ENCODE data around the gene NPR1. TPM values are rescaled to one million over a fixed set of nuclear protein-coding genes. Genes with fewer than 3 reads are reported as not detected.

The NPR1 gene
- total and polyA plus RNA-seq, 4 donors = 2.8 to 15.8 (median 8.7) TPM

- Histone ChIP-seq H3K36me3 (ENCODE audit: control insufficient read depth in 4 of 4, insufficient read depth in 3 of 4, low read depth in 1 of 4, low read length in 3 of 4) (peaks cover 10 to 32% (median 26%) of the 10 kb centered on the region in 4 donors), H3K27me3 (ENCODE audit: control insufficient read depth in 4 of 4, insufficient read depth in 4 of 4, low read length in 3 of 4) (no peaks in the 10 kb centered on the region), H3K9ac (ENCODE audit: low read depth in 1 of 2, low read length in 2 of 2) (no peak overlapping the region), H3K4me3 (ENCODE audit: low read depth in 1 of 3, low read length in 3 of 3) (no peak overlapping the region), H3K4me1 (ENCODE audit: control insufficient read depth in 4 of 4, insufficient read depth in 4 of 4, low read length in 3 of 4) (peaks cover 2 to 37% (median 24%) of the 10 kb centered on the region in 4 donors), H3K27ac (ENCODE audit: low read depth in 1 of 2, low read length in 2 of 2) (no peak overlapping the region), H3K9me3 (ENCODE audit: control insufficient read depth in 4 of 4, low read length in 3 of 4) (no peaks in the 10 kb centered on the region)
- TF ChIP-seq FOXA2 (IDR thresholded peaks at IDR 0.05) (no peak), ZBTB33 (IDR thresholded peaks at IDR 0.05) (no peak)
- 91% methylated on average over 5 of the region's 5 CpGs for WGBS
- DNase-seq (ENCODE audit: low spot score) = no peak
Observed at GRCh38 chr1:153646672-153647345, 31.7 kb upstream of the NPR1 start.

GRCh38 chr1:153647346-153647714, 31.2 kb upstream of the NPR1 start:
- peaks cover 0 to 36% (median 23%) of the 10 kb centered on the region in 4 donors for H3K4me1 ChIP-seq (ENCODE audit: control insufficient read depth in 4 of 4, insufficient read depth in 4 of 4, low read length in 3 of 4)
- peaks cover 8 to 27% (median 22%) of the 10 kb centered on the region in 4 donors for H3K36me3 ChIP-seq (ENCODE audit: control insufficient read depth in 4 of 4, insufficient read depth in 3 of 4, low read depth in 1 of 4, low read length in 3 of 4)
- H3K9ac ChIP-seq (ENCODE audit: low read depth in 1 of 2, low read length in 2 of 2) = no peak overlapping the region
- TF ChIP-seq NR2F2 (IDR thresholded peaks at IDR 0.05) = no peak
- no peaks in the 10 kb centered on the region for H3K27me3 ChIP-seq (ENCODE audit: control insufficient read depth in 4 of 4, insufficient read depth in 4 of 4, low read length in 3 of 4)
- no peak overlapping the region for H3K4me3 ChIP-seq (ENCODE audit: low read depth in 1 of 3, low read length in 3 of 3)
- no peaks in the 10 kb centered on the region for H3K9me3 ChIP-seq (ENCODE audit: control insufficient read depth in 4 of 4, low read length in 3 of 4)
- DNase-seq (ENCODE audit: low spot score) = no peak
- H3K27ac ChIP-seq (ENCODE audit: low read depth in 1 of 2, low read length in 2 of 2) = no peak overlapping the region
- 61% methylated on average over 2 of the region's 2 CpGs for WGBS

GRCh38 chr1:153648000-153648643, 30.4 kb upstream of the NPR1 start:
- H3K9me3 ChIP-seq (ENCODE audit: control insufficient read depth in 4 of 4, low read length in 3 of 4) = no peaks in the 10 kb centered on the region
- H3K4me3 ChIP-seq (ENCODE audit: low read depth in 1 of 3, low read length in 3 of 3) = no peak overlapping the region
- 92% methylated on average over 10 of the region's 10 CpGs for WGBS
- H3K27ac ChIP-seq (ENCODE audit: low read depth in 1 of 2, low read length in 2 of 2) = no peak overlapping the region
- peaks cover 0 to 33% (median 21%) of the 10 kb centered on the region in 4 donors for H3K4me1 ChIP-seq (ENCODE audit: control insufficient read depth in 4 of 4, insufficient read depth in 4 of 4, low read length in 3 of 4)
- DNase-seq (ENCODE audit: low spot score) = no peak
- TF ChIP-seq SP1 (IDR thresholded peaks at IDR 0.05) (no peak), ZBTB33 (IDR thresholded peaks at IDR 0.05) (no peak), RXRA (IDR thresholded peaks at IDR 0.05) (no peak), NR2F2 (IDR thresholded peaks at IDR 0.05) (no peak), GABPA (IDR thresholded peaks at IDR 0.05 in 1 of 2, conservative IDR thresholded peaks at IDR 0.05 in 1 of 2) (no peak), YY1 (IDR thresholded peaks at IDR 0.05) (no peak), REST (IDR thresholded peaks at IDR 0.05) (no peak), FOXA2 (IDR thresholded peaks at IDR 0.05) (no peak), JUND (IDR thresholded peaks at IDR 0.05) (no peak), RAD21 (IDR thresholded peaks at IDR 0.05) (no peak), MAX (IDR thresholded peaks at IDR 0.05) (no peak), FOXA1 (IDR thresholded peaks at IDR 0.05) (no peak), CTCF (IDR thresholded peaks at IDR 0.05; ENCODE audit: low read depth, low read length, missing input control) (no peak), HNF4A (conservative IDR thresholded peaks at IDR 0.05) (no peak), HNF4G (IDR thresholded peaks at IDR 0.05) (no peak)
- H3K27me3 ChIP-seq (ENCODE audit: control insufficient read depth in 4 of 4, insufficient read depth in 4 of 4, low read length in 3 of 4) = no peaks in the 10 kb centered on the region
- no peak overlapping the region for H3K9ac ChIP-seq (ENCODE audit: low read depth in 1 of 2, low read length in 2 of 2)
- peaks cover 8 to 20% (median 17%) of the 10 kb centered on the region in 4 donors for H3K36me3 ChIP-seq (ENCODE audit: control insufficient read depth in 4 of 4, insufficient read depth in 3 of 4, low read depth in 1 of 4, low read length in 3 of 4)

All from liver (tissue), 9 donors.